ENCODE results near the gene CDC42EP1. TPM values are rescaled to one million over a fixed set of nuclear protein-coding genes. Genes with fewer than 3 reads are reported as not detected.

The CDC42EP1 gene
- total RNA-seq, 1 experiment from 2014 or later, result 62.5 TPM

DNA sequence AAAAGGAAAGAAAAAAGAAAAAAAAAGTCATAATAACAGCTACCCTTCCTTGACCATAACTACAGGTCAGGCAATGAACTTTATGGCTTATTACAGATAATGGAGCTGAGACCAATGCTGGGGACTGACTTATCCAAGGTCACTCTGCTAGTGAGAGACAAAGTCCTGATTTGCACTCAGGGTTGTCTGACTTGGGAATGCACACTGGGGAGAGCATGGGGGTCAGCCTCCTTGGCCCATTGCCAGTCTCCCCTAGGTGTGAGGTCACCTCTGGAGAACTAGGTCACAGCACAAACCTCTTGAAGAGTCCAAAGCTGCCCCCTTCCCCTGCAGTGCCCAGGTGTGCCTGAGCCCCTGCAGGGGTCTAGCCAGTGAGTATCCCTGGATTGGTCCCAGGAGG lies 5.3 kb upstream of the CDC42EP1 start:
- POLR2A ChIA-PET, result no interaction called here

DNA sequence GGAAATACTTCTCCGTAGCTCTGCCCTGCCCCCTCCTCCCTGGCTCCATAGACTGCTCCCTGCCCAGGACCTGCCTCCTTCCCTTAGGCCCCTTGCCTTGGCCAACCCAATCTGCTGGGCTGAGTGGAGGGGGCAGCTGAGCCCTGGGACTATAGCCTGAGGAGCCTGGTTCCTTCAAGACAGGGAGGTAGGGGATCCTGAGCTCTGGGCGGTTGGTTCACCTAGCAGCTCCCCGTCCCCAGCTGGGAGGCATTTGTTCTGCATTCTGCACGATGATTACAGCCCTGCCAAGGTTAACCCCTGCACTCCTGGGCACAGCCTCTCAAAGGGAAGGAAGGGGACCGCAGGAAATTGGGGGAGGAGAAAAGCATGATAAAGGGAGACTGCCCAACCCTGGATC lies 3.6 kb upstream of the CDC42EP1 start:
- H3K4me1 ChIP-seq (ENCODE audit: control insufficient read depth, insufficient read depth, low read length), result peaks cover 11% of the 10 kb centered on the region
- in situ Hi-C loops (cut with HindIII; ENCODE audit: low pct_unique_long_range_greater_than_20kb, low sequenced_read_pairs), result no loop called here
- no peak overlapping the region for H3K27ac ChIP-seq (ENCODE audit: low read length)
- POLR2A ChIA-PET, result no interaction called here
- TF ChIP-seq, protein P1, sequence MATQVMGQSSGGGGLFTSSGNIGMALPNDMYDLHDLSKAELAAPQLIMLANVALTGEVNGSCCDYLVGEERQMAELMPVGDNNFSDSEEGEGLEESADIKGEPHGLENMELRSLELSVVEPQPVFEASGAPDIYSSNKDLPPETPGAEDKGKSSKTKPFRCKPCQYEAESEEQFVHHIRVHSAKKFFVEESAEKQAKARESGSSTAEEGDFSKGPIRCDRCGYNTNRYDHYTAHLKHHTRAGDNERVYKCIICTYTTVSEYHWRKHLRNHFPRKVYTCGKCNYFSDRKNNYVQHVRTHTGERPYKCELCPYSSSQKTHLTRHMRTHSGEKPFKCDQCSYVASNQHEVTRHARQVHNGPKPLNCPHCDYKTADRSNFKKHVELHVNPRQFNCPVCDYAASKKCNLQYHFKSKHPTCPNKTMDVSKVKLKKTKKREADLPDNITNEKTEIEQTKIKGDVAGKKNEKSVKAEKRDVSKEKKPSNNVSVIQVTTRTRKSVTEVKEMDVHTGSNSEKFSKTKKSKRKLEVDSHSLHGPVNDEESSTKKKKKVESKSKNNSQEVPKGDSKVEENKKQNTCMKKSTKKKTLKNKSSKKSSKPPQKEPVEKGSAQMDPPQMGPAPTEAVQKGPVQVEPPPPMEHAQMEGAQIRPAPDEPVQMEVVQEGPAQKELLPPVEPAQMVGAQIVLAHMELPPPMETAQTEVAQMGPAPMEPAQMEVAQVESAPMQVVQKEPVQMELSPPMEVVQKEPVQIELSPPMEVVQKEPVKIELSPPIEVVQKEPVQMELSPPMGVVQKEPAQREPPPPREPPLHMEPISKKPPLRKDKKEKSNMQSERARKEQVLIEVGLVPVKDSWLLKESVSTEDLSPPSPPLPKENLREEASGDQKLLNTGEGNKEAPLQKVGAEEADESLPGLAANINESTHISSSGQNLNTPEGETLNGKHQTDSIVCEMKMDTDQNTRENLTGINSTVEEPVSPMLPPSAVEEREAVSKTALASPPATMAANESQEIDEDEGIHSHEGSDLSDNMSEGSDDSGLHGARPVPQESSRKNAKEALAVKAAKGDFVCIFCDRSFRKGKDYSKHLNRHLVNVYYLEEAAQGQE (IDR thresholded peaks at IDR 0.05; ENCODE audit: insufficient read depth in 1 of 2, low read depth in 2 of 2, low read length in 1 of 2), result no peak
- H3K27me3 ChIP-seq (ENCODE audit: control insufficient read depth, insufficient read depth, low read length), result no peaks in the 10 kb centered on the region
- intact Hi-C loops (cut with micrococcal nuclease; ENCODE audit: unreplicated experiment), result no loop called here
- DNase-seq (ENCODE audit: low read depth, low spot score) (no peak), ATAC-seq (no peak)
- CTCF ChIA-PET, result interaction anchor here (0.6 kb wide), 1 partner anchor 11 kb away, joined by 3 read pairs; no protein-coding TSS in a partner anchor
- H3K9me3 ChIP-seq (ENCODE audit: control insufficient read depth, insufficient read depth, low read depth, low read length), result no peaks in the 10 kb centered on the region
- no peak overlapping the region for H3K4me3 ChIP-seq (ENCODE audit: low read depth in 2 of 2, low read length in 2 of 2)
- BruUV-seq (replicated peaks), result no TSS peak
- H3K36me3 ChIP-seq (ENCODE audit: control insufficient read depth, insufficient read depth, low read length), result no peaks in the 10 kb centered on the region; the same call in 1 of the 2 replicates

More for the DNA sequence above, 5.3 kb upstream of the CDC42EP1 start:
- Histone ChIP-seq H3K9me3 (ENCODE audit: control insufficient read depth, insufficient read depth, low read depth, low read length) (no peaks in the 10 kb centered on the region), H3K4me3 (ENCODE audit: low read depth in 2 of 2, low read length in 2 of 2) (no peak overlapping the region), H3K4me1 (ENCODE audit: control insufficient read depth, insufficient read depth, low read length) (peaks cover 12% of the 10 kb centered on the region), H3K27me3 (ENCODE audit: control insufficient read depth, insufficient read depth, low read length) (no peaks in the 10 kb centered on the region), H3K27ac (ENCODE audit: low read length) (no peak overlapping the region), H3K36me3 (ENCODE audit: control insufficient read depth, insufficient read depth, low read length) (no peaks in the 10 kb centered on the region)
- intact Hi-C loops (cut with micrococcal nuclease; ENCODE audit: unreplicated experiment) (no loop called here), in situ Hi-C loops (cut with HindIII; ENCODE audit: low pct_unique_long_range_greater_than_20kb, low sequenced_read_pairs) (no loop called here)
- ATAC-seq, result no peak
- CTCF ChIA-PET, result no interaction called here
- DNase-seq (ENCODE audit: low read depth, low spot score), result no peak
- TF ChIP-seq POLR2AphosphoS5 (IDR thresholded peaks at IDR 0.05; ENCODE audit: low read depth, low read length), result no peak
- TF ChIP-seq, protein P2, sequence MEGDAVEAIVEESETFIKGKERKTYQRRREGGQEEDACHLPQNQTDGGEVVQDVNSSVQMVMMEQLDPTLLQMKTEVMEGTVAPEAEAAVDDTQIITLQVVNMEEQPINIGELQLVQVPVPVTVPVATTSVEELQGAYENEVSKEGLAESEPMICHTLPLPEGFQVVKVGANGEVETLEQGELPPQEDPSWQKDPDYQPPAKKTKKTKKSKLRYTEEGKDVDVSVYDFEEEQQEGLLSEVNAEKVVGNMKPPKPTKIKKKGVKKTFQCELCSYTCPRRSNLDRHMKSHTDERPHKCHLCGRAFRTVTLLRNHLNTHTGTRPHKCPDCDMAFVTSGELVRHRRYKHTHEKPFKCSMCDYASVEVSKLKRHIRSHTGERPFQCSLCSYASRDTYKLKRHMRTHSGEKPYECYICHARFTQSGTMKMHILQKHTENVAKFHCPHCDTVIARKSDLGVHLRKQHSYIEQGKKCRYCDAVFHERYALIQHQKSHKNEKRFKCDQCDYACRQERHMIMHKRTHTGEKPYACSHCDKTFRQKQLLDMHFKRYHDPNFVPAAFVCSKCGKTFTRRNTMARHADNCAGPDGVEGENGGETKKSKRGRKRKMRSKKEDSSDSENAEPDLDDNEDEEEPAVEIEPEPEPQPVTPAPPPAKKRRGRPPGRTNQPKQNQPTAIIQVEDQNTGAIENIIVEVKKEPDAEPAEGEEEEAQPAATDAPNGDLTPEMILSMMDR (IDR thresholded peaks at IDR 0.05), result no peak
- TF ChIP-seq, protein P1 (IDR thresholded peaks at IDR 0.05; ENCODE audit: insufficient read depth in 1 of 2, low read depth in 2 of 2, low read length in 1 of 2), result no peak
- no peak for TF ChIP-seq SIN3A (IDR thresholded peaks at IDR 0.05; ENCODE audit: borderline replicate concordance, insufficient read depth, low read depth, low read length)
- TF ChIP-seq TCF7L2 (IDR thresholded peaks at IDR 0.05; ENCODE audit: low read depth, low read length), result no peak
- no TSS peak for BruUV-seq (replicated peaks)
